K562 (cell line): Measurements from ENCODE around the gene SESN2. TPM values are rescaled to one million over a fixed set of nuclear protein-coding genes. Genes with fewer than 3 reads are reported as not detected.

Experiments
- DIDO1 ChIP-seq: fragments of 450-650 bp; IDR thresholded peaks from 2 replicates; pipeline ENCODE4 v1.6.1; 2016; ENCODE audit warnings: low read depth, missing biosample characterization, missing genetic modification characterization
- FIP1L1 ChIP-seq: fragments of 200-400 bp; formaldehyde crosslinking; IDR thresholded peaks from 2 replicates; pipeline ENCODE4 v1.6.1; 2018; ENCODE audit warnings: mild to moderate bottlenecking, low read depth, low read length; ENCODE audit not compliant: poor library complexity, severe bottlenecking
- GTF2E2 ChIP-seq: fragments of 200-800 bp; sonication (Bioruptor generic); IDR thresholded peaks from 2 replicates; pipeline ENCODE4 v1.6.1; 2016; ENCODE audit warnings: missing genetic modification characterization, missing compliant biosample characterization
- KDM1A ChIP-seq, 2 experiments: fragments of 450-650 bp; IDR thresholded peaks; 2 replicates each; pipeline ENCODE4 v1.6.1; 2016; ENCODE audit warnings: mild to moderate bottlenecking in 2 of 2
- LCOR ChIP-seq: sonication (generic); formaldehyde crosslinking; IDR thresholded peaks from 2 replicates; pipeline ENCODE4 v1.8.0; 2022; ENCODE audit warnings: mild to moderate bottlenecking, missing genetic modification reagents
- MXI1 ChIP-seq: IDR thresholded peaks from 2 replicates; pipeline ENCODE4 v1.6.1; 2011; ENCODE audit warnings: low read depth, mild to moderate bottlenecking, improper control_type of control experiment, low read length
- NR1H2 ChIP-seq: sonication (generic); formaldehyde crosslinking; IDR thresholded peaks from 2 replicates; pipeline ENCODE4 v1.4.0; 2020; ENCODE audit warnings: mild to moderate bottlenecking, missing genetic modification reagents
- PML ChIP-seq: IDR thresholded peaks from 2 replicates; pipeline ENCODE4 v1.6.1; 2012; ENCODE audit warnings: low read length, inconsistent platforms
- RBBP5 ChIP-seq: fragments of 200-600 bp; sonication (generic); IDR thresholded peaks from 2 replicates; pipeline ENCODE4 v1.6.1; 2012; ENCODE audit warnings: borderline replicate concordance, mild to moderate bottlenecking, low read length, control low read depth, inconsistent platforms; ENCODE audit not compliant: insufficient read depth, poor library complexity, severe bottlenecking
- SIN3B ChIP-seq: fragments of 450-650 bp; IDR thresholded peaks from 2 replicates; pipeline ENCODE4 v1.6.1; 2017; ENCODE audit warnings: low read depth, mild to moderate bottlenecking, moderate library complexity
- SMAD3 ChIP-seq: fragments of 450-650 bp; formaldehyde crosslinking; conservative IDR thresholded peaks from 2 replicates; pipeline ENCODE4 v1.4.0; 2020; ENCODE audit warnings: mild to moderate bottlenecking
- SREBF1 ChIP-seq: fragments of 150-350 bp; IDR thresholded peaks from 2 replicates; pipeline ENCODE4 v1.6.1; 2014; ENCODE audit warnings: antibody characterized with exemption, low read depth, low read length, borderline replicate concordance
- TAL1 ChIP-seq: fragments of 450-650 bp; IDR thresholded peaks from 2 replicates; pipeline ENCODE4 v1.6.1; 2016; ENCODE audit warnings: mild to moderate bottlenecking
- ZBTB8A ChIP-seq: fragments of 450-650 bp; IDR thresholded peaks from 2 replicates; pipeline ENCODE4 v1.6.1; 2018; ENCODE audit warnings: mild to moderate bottlenecking, moderate library complexity; ENCODE audit not compliant: partially characterized antibody
- ZNF212 ChIP-seq: fragments of 450-650 bp; formaldehyde crosslinking; IDR thresholded peaks from 2 replicates; pipeline ENCODE4 v1.4.0; 2020; ENCODE audit warnings: mild to moderate bottlenecking
- ZNF696 ChIP-seq: fragments of 250-450 bp; sonication (Bioruptor Pico); conservative IDR thresholded peaks from 2 replicates; pipeline ENCODE4 v1.4.0; 2020; ENCODE audit warnings: mild to moderate bottlenecking, moderate library complexity
- polyA plus RNA-seq, 8 experiments: library from polyadenylated mRNA; depleted of rRNA in 4 of 8; stranded (reverse) in 5 of 8; unstranded in 3 of 8; fragments of >200 nt; fragmentation: Nextera tagmentation in 2 of 8; fragmentation: Illumina TruSeq in 1 of 8; extraction: Ambion mirVana in 2 of 8; extraction: Trizol in 1 of 8; gene quantifications; 2 replicates each; pipeline versions ENCODE4 v1.2.1 to v1.2.3, GENCODE V29; 2011 to 2014; ENCODE audit warnings: inconsistent platforms in 1 of 8, missing spikeins in 1 of 8
- total RNA-seq, 7 experiments: library from RNA; depleted of rRNA in 6 of 7; stranded (reverse); fragments of >200 nt in 6 of 7; fragmentation: Illumina TruSeq in 2 of 7; extraction: Trizol in 2 of 7; gene quantifications; 2 replicates each; pipeline versions ENCODE4 v1.2.1 to v1.2.3, GENCODE V29; 2011 to 2021; ENCODE audit warnings: low replicate concordance in 1 of 7
- TF ChIP-seq, protein P1 (sequence below): fragments of 450-650 bp; IDR thresholded peaks from 2 replicates; pipeline ENCODE4 v1.6.1; 2016; ENCODE audit warnings: antibody characterized with exemption
- TF ChIP-seq, protein P2 (sequence below): sonication (generic); formaldehyde crosslinking; IDR thresholded peaks from 2 replicates; pipeline ENCODE4 v1.8.1; 2023; ENCODE audit warnings: mild to moderate bottlenecking, missing genetic modification reagents
- TF ChIP-seq, protein P3 (sequence below): sonication (generic); formaldehyde crosslinking; IDR thresholded peaks from 2 replicates; pipeline ENCODE4 v1.8.0; 2022; ENCODE audit warnings: mild to moderate bottlenecking, missing genetic modification reagents
- TF ChIP-seq, protein P4 (sequence below): fragments of 250-450 bp; sonication (Bioruptor Pico); IDR thresholded peaks from 2 replicates; pipeline ENCODE4 v1.4.0; 2020; ENCODE audit warnings: mild to moderate bottlenecking
- TF ChIP-seq, protein P5 (sequence below), 2 experiments: fragments of 200-800 bp in 1 of 2; sonication (Bioruptor generic) in 1 of 2; sonication (generic) in 1 of 2; formaldehyde crosslinking in 1 of 2; IDR thresholded peaks in 1 of 2; conservative IDR thresholded peaks in 1 of 2; 2 replicates each; pipeline versions ENCODE4 v1.5.0 to v1.6.1; 2016 to 2020; ENCODE audit warnings: missing compliant biosample characterization in 1 of 2, missing genetic modification characterization in 1 of 2, missing genetic modification reagents in 1 of 2

Gene SESN2
- total and polyA plus RNA-seq, 9 of the 15 experiments (the other 6 are each of a cell fraction or from before 2014, with no cell fraction given) = 3.7 to 71.3 (median 16.8) TPM

DNA sequence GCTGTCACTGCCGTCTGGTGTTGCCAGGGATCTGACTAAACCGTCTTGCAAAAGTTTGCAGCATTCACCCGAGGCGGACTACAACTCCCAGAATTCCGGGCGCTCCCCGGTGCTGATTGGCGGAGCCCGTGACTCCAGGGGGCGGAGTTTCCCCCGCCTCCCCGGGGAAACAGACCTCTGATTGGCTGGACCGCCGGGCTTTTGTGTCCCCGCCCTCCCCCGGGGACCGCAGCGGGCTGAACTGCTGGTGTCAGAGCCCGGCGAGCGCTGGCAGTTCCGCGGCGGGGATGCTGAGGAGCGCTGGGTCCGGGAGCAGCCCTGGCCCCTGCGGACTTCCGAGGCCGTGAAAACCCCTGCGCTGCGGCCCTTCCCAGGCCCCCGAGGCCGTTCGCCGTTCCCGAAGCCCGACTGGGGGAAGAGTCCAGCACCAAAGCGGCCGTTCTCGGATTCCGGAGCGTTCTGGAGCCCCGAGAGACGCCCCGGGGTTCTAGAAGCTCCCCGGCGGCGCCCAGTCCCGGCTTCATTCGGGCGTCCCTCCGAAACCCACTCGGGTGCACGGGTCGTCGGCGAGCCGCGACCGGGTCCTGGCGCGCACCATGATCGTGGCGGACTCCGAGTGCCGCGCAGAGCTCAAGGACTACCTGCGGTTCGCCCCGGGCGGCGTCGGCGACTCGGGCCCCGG is at the start of gene SESN2 (continued):
- peak; percentile 77; the same call in 1 of the 2 replicates for TF ChIP-seq PML
- TF ChIP-seq SREBF1 = no peak
- TF ChIP-seq GTF2E2 (tag) = peak; percentile 98
- TF ChIP-seq, protein P1, sequence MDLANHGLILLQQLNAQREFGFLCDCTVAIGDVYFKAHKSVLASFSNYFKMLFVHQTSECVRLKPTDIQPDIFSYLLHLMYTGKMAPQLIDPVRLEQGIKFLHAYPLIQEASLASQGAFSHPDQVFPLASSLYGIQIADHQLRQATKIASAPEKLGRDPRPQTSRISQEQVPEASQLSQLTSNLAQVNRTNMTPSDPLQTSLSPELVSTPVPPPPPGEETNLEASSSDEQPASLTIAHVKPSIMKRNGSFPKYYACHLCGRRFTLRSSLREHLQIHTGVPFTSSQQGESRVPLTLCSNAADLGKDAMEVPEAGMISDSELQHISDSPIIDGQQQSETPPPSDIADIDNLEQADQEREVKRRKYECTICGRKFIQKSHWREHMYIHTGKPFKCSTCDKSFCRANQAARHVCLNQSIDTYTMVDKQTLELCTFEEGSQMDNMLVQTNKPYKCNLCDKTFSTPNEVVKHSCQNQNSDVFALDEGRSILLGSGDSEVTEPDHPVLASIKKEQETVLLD = no peak
- no peak for TF ChIP-seq KDM1A (IDR thresholded peaks at IDR 0.05)
- TF ChIP-seq NR1H2 (CRISPR knock-in tag) = 0 out of 2 replicates have a peak, but pooled peaks have one; percentile 55
- TF ChIP-seq, protein P2, sequence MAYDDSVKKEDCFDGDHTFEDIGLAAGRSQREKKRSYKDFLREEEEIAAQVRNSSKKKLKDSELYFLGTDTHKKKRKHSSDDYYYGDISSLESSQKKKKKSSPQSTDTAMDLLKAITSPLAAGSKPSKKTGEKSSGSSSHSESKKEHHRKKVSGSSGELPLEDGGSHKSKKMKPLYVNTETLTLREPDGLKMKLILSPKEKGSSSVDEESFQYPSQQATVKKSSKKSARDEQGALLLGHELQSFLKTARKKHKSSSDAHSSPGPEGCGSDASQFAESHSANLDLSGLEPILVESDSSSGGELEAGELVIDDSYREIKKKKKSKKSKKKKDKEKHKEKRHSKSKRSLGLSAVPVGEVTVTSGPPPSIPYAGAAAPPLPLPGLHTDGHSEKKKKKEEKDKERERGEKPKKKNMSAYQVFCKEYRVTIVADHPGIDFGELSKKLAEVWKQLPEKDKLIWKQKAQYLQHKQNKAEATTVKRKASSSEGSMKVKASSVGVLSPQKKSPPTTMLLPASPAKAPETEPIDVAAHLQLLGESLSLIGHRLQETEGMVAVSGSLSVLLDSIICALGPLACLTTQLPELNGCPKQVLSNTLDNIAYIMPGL (CRISPR knock-in tag) = no peak; the same call in 1 of the 2 replicates
- TF ChIP-seq SIN3B = no peak
- TF ChIP-seq, protein P3, sequence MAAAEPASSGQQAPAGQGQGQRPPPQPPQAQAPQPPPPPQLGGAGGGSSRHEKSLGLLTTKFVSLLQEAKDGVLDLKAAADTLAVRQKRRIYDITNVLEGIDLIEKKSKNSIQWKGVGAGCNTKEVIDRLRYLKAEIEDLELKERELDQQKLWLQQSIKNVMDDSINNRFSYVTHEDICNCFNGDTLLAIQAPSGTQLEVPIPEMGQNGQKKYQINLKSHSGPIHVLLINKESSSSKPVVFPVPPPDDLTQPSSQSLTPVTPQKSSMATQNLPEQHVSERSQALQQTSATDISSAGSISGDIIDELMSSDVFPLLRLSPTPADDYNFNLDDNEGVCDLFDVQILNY (CRISPR knock-in tag) = 0 out of 2 replicates have a peak, but pooled peaks have one; percentile 54
- TF ChIP-seq, protein P4, sequence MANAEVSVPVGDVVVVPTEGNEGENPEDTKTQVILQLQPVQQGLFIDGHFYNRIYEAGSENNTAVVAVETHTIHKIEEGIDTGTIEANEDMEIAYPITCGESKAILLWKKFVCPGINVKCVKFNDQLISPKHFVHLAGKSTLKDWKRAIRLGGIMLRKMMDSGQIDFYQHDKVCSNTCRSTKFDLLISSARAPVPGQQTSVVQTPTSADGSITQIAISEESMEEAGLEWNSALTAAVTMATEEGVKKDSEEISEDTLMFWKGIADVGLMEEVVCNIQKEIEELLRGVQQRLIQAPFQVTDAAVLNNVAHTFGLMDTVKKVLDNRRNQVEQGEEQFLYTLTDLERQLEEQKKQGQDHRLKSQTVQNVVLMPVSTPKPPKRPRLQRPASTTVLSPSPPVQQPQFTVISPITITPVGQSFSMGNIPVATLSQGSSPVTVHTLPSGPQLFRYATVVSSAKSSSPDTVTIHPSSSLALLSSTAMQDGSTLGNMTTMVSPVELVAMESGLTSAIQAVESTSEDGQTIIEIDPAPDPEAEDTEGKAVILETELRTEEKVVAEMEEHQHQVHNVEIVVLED (CRISPR knock-in tag) = no peak
- TF ChIP-seq, protein P5, sequence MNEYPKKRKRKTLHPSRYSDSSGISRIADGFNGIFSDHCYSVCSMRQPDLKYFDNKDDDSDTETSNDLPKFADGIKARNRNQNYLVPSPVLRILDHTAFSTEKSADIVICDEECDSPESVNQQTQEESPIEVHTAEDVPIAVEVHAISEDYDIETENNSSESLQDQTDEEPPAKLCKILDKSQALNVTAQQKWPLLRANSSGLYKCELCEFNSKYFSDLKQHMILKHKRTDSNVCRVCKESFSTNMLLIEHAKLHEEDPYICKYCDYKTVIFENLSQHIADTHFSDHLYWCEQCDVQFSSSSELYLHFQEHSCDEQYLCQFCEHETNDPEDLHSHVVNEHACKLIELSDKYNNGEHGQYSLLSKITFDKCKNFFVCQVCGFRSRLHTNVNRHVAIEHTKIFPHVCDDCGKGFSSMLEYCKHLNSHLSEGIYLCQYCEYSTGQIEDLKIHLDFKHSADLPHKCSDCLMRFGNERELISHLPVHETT (CRISPR knock-in tag; conservative IDR thresholded peaks at IDR 0.05 in 1 of 2, IDR thresholded peaks at IDR 0.05 in 1 of 2) = no peak
- peak; percentile 74 for TF ChIP-seq LCOR
- no peak for TF ChIP-seq DIDO1 (tag)
- no peak for TF ChIP-seq ZBTB8A
- no peak for TF ChIP-seq SMAD3 (CRISPR knock-in tag)
- peak; percentile 99 for TF ChIP-seq FIP1L1
- TF ChIP-seq ZNF696 = no peak
- no peak for TF ChIP-seq RBBP5
- TF ChIP-seq MXI1 = no peak
- TF ChIP-seq ZNF212 (CRISPR knock-in tag) = no peak
- no peak for TF ChIP-seq TAL1
